Prostate gland (tissue), 2 donors: ENCODE results near the gene GAK.

ENCODE experiments used
- POLR2A ChIP-seq: fragments of 450-650 bp; IDR thresholded peaks from one replicate; pipeline ENCODE4 v1.6.1; 2016; ENCODE audit warnings: antibody characterized with exemption, mild to moderate bottlenecking
- POLR2AphosphoS5 ChIP-seq: sonication (generic); formaldehyde crosslinking; IDR thresholded peaks from one replicate; pipeline ENCODE4 v1.6.1; 2017; ENCODE audit warnings: antibody characterized with exemption
- TF ChIP-seq, protein P1 (sequence below), 4 experiments: fragments of 200-600 bp in 2 of 4; fragments of 450-650 bp in 2 of 4; sonication (generic) in 2 of 4; IDR thresholded peaks; 1 replicate in 3 of 4; 2 replicates in 1 of 4; pipeline ENCODE4 v1.5.1; 2016 to 2019; ENCODE audit warnings: antibody characterized with exemption in 4 of 4, mild to moderate bottlenecking in 2 of 4, moderate library complexity in 2 of 4

- TF ChIP-seq, protein P1, sequence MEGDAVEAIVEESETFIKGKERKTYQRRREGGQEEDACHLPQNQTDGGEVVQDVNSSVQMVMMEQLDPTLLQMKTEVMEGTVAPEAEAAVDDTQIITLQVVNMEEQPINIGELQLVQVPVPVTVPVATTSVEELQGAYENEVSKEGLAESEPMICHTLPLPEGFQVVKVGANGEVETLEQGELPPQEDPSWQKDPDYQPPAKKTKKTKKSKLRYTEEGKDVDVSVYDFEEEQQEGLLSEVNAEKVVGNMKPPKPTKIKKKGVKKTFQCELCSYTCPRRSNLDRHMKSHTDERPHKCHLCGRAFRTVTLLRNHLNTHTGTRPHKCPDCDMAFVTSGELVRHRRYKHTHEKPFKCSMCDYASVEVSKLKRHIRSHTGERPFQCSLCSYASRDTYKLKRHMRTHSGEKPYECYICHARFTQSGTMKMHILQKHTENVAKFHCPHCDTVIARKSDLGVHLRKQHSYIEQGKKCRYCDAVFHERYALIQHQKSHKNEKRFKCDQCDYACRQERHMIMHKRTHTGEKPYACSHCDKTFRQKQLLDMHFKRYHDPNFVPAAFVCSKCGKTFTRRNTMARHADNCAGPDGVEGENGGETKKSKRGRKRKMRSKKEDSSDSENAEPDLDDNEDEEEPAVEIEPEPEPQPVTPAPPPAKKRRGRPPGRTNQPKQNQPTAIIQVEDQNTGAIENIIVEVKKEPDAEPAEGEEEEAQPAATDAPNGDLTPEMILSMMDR (IDR thresholded peaks at IDR 0.05): no peak
- TF ChIP-seq POLR2AphosphoS5 (no peak), POLR2A (no peak)
Observed at GRCh38 chr4:957581-958313, 25.6 kb upstream of the GAK start.
